Ovary (tissue), 9 donors: Measurements from ENCODE around the gene TMEM132D. TPM values are rescaled to one million over a fixed set of nuclear protein-coding genes. Genes with fewer than 3 reads are reported as not detected.

Experiments
- DNase-seq, 5 donors: peaks; one replicate each; pipeline ENCODE4 v3.0.0-alpha.2; 2019 to 2020
- H3K27ac ChIP-seq, 2 donors: fragments of 200-600 bp; one replicate each; pipeline versions ENCODE4 v1.5.1 to v1.8.0; 2019 to 2022
- H3K27me3 ChIP-seq: fragments of 200-600 bp; one replicate; pipeline ENCODE4 v1.8.0; 2022
- H3K36me3 ChIP-seq: fragments of 200-600 bp; sonication (generic); one replicate; pipeline ENCODE4 v1.5.1; 2019
- H3K4me1 ChIP-seq: one replicate; pipeline ENCODE4 v1.8.1; 2013; ENCODE audit warnings: mild to moderate bottlenecking, moderate library complexity; ENCODE audit not compliant: insufficient read depth
- H3K4me3 ChIP-seq: fragments of 200-600 bp; sonication (generic); one replicate; pipeline ENCODE4 v1.5.1; 2017
- H3K9me3 ChIP-seq, 2 donors: fragments of 200-600 bp in 1 of 2; sonication (generic) in 1 of 2; one replicate each; pipeline versions ENCODE4 v1.5.1 to v1.8.1; 2013 to 2019; ENCODE audit warnings: mild to moderate bottlenecking in 1 of 2, moderate library complexity in 1 of 2
- CTCF ChIP-seq, 3 donors: fragments of 450-650 bp in 2 of 3; fragments of 200-600 bp in 1 of 3; IDR thresholded peaks; one replicate each; pipeline versions ENCODE4 v1.5.1 to v1.8.0; 2016 to 2022; ENCODE audit warnings: antibody characterized with exemption in 3 of 3, mild to moderate bottlenecking in 1 of 3
- EP300 ChIP-seq: sonication (generic); formaldehyde crosslinking; IDR thresholded peaks from one replicate; pipeline ENCODE4 v1.6.1; 2017; ENCODE audit warnings: antibody characterized with exemption
- POLR2A ChIP-seq: fragments of 450-650 bp; IDR thresholded peaks from one replicate; pipeline ENCODE4 v1.6.1; 2017; ENCODE audit warnings: antibody characterized with exemption, mild to moderate bottlenecking, moderate library complexity
- WGBS, 3 donors: extraction: QIAGEN DNeasy Blood & Tissue Kit in 1 of 3; methylation state at CpG; one replicate each; pipeline versions ENCODE4 v1.1.5 to v1.1.7; 2013 to 2017; 5-methylcytosine and 5-hydroxymethylcytosine counted together
- intact Hi-C, 4 donors: fragments of 100-400 bp; cut with DNase I; formaldehyde crosslinking; loops; one replicate each; pipeline versions ENCODE4 v1.11.0 to v1.15.1; 2022 to 2023
- polyA plus RNA-seq, 2 donors: library from polyadenylated mRNA; stranded (reverse); fragments of 200-250 nt in 1 of 2; fragments of 350-450 nt in 1 of 2; fragmentation: Illumina TruSeq in 1 of 2; extraction: RNeasy Lipid Tissue Mini Kit (QIAGEN cat#74804) in 1 of 2; gene quantifications; one replicate each; pipeline ENCODE4 v1.2.3, GENCODE V29; 2013 to 2014
- total RNA-seq, 7 donors: library from RNA; depleted of rRNA in 2 of 7; stranded (reverse); fragments of >200 nt in 2 of 7; fragmentation: NEBNext Ultra II Directional in 3 of 7; extraction: Animal tissue kit (Norgen Biotek cat#: 25700) in 3 of 7; gene quantifications; one replicate each; pipeline versions ENCODE4 v1.1.0 to v1.2.4, GENCODE V29; 2016 to 2023
- donor health status: DM: no; HTN: no; CAD: no; lungs with moderate emphysema.
- donor health status: DM: no; HTN: no; CAD: no.
- donor health status: Bipolar disorder and iron deficiency.
- donor health status: DM: yes; HTN: yes; CAD: no.
- donor health status: DM: no; HTN: no; CAD: no.
- donor health status: DM: yes; HTN: yes; CAD: no.

Gene TMEM132D
- total and polyA plus RNA-seq, 9 donors, result 0.04 TPM; not detected in 8

DNA sequence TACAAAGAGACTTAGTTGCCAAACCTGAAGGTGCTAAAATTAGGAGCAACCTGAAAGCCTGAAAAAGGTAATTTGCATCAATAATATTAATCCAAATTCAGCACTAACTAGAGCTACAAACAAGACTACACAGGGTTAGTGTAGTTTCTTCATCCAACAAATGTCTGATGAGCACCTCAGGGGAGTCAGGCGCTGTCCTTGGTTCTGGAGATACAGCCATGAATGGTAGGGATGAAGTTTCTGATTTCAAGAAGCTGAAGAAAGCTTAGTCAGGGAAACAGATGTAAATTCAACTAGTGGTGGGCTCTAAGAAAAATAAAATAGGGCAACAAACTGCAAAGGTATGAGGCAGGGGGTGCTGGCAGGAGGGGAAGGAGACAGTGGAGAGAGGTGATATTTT is 784.3 kb downstream of the TMEM132D start:
- DNase-seq, result no peak
- Histone ChIP-seq H3K27ac (no peak overlapping the region), H3K27me3 (no peaks in the 10 kb centered on the region), H3K36me3 (no peaks in the 10 kb centered on the region), H3K4me1 (no peaks in the 10 kb centered on the region), H3K4me3 (no peak overlapping the region), H3K9me3 (no peaks in the 10 kb centered on the region)
- TF ChIP-seq EP300 (no peak), POLR2A (no peak), CTCF (IDR thresholded peaks at IDR 0.05) (no peak)
- intact Hi-C loops, result no loop called here
- 50 to 79% (median 55%) methylated on average over 1 of the region's 1 CpG for WGBS, 3 donors

GRCh38 chr12:129115558-129115957 is 788.3 kb downstream of the TMEM132D start:
- H3K4me1 ChIP-seq, result no peaks in the 10 kb centered on the region
- H3K4me3 ChIP-seq, result no peak overlapping the region
- no peak overlapping the region for H3K27ac ChIP-seq
- no peaks in the 10 kb centered on the region for H3K36me3 ChIP-seq
- intact Hi-C loops, result no loop called here
- 69 to 85% (median 70%) methylated on average over 5 of the region's 5 CpGs for WGBS, 3 donors
- no peaks in the 10 kb centered on the region for H3K9me3 ChIP-seq
- TF ChIP-seq CTCF (IDR thresholded peaks at IDR 0.05) (no peak), EP300 (no peak), POLR2A (no peak)
- DNase-seq, result no peak
- no peaks in the 10 kb centered on the region for H3K27me3 ChIP-seq

GRCh38 chr12:129110575-129110974 is 793.2 kb downstream of the TMEM132D start:
- H3K9me3 ChIP-seq, result no peaks in the 10 kb centered on the region
- H3K27ac ChIP-seq, result no peak overlapping the region
- TF ChIP-seq POLR2A (no peak), CTCF (IDR thresholded peaks at IDR 0.05) (no peak), EP300 (no peak)
- H3K4me3 ChIP-seq, result no peak overlapping the region
- WGBS, 3 donors, result 84 to 86% (median 86%) methylated on average over 8 of the region's 8 CpGs
- H3K4me1 ChIP-seq, result no peaks in the 10 kb centered on the region
- no peaks in the 10 kb centered on the region for H3K36me3 ChIP-seq
- intact Hi-C loops, result no loop called here
- no peak for DNase-seq
- H3K27me3 ChIP-seq, result no peaks in the 10 kb centered on the region

DNA sequence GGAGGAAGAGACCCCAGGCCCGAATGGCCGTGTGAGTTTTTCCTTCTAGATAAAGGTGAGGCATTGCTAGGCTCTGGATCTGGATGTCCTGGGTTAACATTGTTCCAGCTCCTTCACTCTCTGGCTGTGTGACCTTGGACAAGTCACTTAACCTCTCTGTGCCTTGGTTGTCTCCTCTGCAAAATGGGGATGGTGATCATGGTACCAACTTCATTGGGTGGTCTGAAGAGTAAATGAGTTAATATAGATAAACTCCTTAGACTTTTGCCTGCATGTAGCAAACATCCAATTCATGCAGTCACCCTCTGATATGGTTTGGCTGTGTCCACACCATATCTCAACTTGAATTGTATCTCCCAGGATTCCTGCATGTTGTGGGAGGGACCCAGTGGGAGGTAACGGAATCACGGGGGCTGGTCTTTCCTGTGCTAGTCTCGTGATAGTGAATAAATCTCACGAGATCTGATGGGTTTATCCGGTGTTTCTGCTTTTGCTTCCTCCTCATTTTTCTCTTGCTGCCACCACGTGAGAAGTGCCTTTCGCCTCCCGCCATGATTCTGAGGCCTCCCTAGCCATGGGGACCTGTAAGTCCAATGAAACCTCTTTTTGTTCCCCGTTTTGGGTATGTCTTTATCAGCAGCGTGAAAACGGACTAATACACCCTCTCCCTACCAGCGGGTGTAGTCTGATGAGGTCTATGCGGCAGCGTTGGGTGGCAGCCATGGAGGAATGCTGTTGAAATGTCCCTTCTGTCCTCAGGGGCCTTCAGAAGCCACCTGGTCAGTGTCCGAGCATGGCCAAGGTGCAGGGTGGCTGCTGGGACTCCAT is 794.4 kb downstream of the TMEM132D start:
- intact Hi-C loops, result no loop called here

More for the DNA sequence above, 794.4 kb downstream of the TMEM132D start:
- 75 to 80% (median 80%) methylated on average over 17 of the region's 17 CpGs for WGBS, 3 donors
- H3K9me3 ChIP-seq, result no peaks in the 10 kb centered on the region
- no peaks in the 10 kb centered on the region for H3K36me3 ChIP-seq
- no peak overlapping the region for H3K27ac ChIP-seq
- no peak for DNase-seq
- H3K4me3 ChIP-seq, result no peak overlapping the region
- no peaks in the 10 kb centered on the region for H3K27me3 ChIP-seq
- no peaks in the 10 kb centered on the region for H3K4me1 ChIP-seq
- TF ChIP-seq EP300 (no peak), POLR2A (no peak), CTCF (IDR thresholded peaks at IDR 0.05) (no peak)
